Lower leg skin (tissue), 3 donors: ENCODE data around the gene NHLH1.

Experiments
- CTCF ChIP-seq, 3 donors: fragments of 450-650 bp; IDR thresholded peaks; one replicate each; pipeline ENCODE4 v1.5.1; 2016; ENCODE audit warnings: antibody characterized with exemption in 3 of 3, mild to moderate bottlenecking in 3 of 3, moderate library complexity in 2 of 3
- POLR2A ChIP-seq, 2 donors: fragments of 450-650 bp; IDR thresholded peaks; one replicate each; pipeline ENCODE4 v1.6.1; 2016 to 2017; ENCODE audit warnings: antibody characterized with exemption in 2 of 2, mild to moderate bottlenecking in 1 of 2, moderate library complexity in 1 of 2

GRCh38 chr1:160409486-160409885, 42.6 kb downstream of the NHLH1 start:
- TF ChIP-seq CTCF (IDR thresholded peaks at IDR 0.05) (no peak), POLR2A (IDR thresholded peaks at IDR 0.05) (no peak)
